ENCODE measurements around the gene ANO10.

DNA sequence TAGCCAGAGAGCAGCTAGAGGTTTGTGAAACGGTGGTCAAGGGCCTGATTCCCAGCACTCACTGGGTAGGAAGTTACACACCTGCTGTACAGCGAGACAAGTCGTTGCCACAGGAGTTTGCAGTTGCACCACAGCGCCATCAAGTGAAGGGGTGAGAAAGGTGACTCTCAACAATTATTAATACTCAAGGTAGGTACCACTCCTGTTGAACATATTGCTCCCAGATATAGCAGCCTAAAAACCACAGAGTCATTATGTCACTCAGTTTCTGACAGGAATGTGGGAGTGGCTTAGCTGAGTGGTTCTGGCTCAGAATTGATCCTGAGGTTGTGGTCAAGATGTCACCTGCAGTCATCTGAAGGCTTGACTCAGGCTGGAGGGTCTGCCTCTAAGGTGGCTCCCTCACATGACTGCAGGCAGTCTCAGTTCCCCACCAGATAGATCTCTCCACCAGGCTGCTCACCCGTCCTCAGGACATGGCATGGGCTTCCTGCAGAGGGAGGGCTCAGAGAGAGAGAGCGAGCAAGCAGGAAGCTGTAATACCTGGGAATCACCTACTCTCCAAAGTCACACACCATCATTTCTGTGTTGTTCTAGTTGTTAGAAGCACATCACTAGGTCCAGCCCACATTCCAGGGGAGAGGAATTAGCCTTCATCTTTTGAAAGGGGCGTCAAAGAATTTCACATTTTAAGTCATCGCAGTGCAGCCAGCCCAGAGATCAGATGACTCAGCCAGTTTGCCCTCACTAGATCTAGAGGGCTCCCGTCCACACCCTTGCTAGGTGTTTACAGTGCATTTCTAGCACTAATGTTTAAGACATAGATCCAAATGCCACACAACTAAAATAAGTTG, 17.0 kb upstream of the ANO10 start:
- no peak for TF ChIP-seq POLR2A (IDR thresholded peaks at IDR 0.05)
- TF ChIP-seq, protein P1, sequence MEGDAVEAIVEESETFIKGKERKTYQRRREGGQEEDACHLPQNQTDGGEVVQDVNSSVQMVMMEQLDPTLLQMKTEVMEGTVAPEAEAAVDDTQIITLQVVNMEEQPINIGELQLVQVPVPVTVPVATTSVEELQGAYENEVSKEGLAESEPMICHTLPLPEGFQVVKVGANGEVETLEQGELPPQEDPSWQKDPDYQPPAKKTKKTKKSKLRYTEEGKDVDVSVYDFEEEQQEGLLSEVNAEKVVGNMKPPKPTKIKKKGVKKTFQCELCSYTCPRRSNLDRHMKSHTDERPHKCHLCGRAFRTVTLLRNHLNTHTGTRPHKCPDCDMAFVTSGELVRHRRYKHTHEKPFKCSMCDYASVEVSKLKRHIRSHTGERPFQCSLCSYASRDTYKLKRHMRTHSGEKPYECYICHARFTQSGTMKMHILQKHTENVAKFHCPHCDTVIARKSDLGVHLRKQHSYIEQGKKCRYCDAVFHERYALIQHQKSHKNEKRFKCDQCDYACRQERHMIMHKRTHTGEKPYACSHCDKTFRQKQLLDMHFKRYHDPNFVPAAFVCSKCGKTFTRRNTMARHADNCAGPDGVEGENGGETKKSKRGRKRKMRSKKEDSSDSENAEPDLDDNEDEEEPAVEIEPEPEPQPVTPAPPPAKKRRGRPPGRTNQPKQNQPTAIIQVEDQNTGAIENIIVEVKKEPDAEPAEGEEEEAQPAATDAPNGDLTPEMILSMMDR (IDR thresholded peaks at IDR 0.05), result no peak

Data from uterus (tissue), 2 donors.